ENCODE measurements around the gene CTBP2. TPM values are rescaled to one million over a fixed set of nuclear protein-coding genes. Genes with fewer than 3 reads are reported as not detected.

The CTBP2 gene
- total RNA-seq, 2 donors from 2014 or later: 75.3 to 109 TPM

- peaks cover 16% of the 10 kb centered on the region for H3K36me3 Mint-ChIP-seq (ENCODE audit: low read depth)
- H3K27ac Mint-ChIP-seq: peak overlapping the region; percentile 40
- TF ChIP-seq, protein P1, sequence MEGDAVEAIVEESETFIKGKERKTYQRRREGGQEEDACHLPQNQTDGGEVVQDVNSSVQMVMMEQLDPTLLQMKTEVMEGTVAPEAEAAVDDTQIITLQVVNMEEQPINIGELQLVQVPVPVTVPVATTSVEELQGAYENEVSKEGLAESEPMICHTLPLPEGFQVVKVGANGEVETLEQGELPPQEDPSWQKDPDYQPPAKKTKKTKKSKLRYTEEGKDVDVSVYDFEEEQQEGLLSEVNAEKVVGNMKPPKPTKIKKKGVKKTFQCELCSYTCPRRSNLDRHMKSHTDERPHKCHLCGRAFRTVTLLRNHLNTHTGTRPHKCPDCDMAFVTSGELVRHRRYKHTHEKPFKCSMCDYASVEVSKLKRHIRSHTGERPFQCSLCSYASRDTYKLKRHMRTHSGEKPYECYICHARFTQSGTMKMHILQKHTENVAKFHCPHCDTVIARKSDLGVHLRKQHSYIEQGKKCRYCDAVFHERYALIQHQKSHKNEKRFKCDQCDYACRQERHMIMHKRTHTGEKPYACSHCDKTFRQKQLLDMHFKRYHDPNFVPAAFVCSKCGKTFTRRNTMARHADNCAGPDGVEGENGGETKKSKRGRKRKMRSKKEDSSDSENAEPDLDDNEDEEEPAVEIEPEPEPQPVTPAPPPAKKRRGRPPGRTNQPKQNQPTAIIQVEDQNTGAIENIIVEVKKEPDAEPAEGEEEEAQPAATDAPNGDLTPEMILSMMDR (conservative IDR thresholded peaks at IDR 0.05): no peak
- Histone ChIP-seq H3K27me3 (ENCODE audit: control insufficient read depth, insufficient read depth, low read length, poor library complexity, severe bottlenecking) (no peaks in the 10 kb centered on the region), H3K36me3 (ENCODE audit: control insufficient read depth, insufficient read depth, low read length) (peaks cover 4% of the 10 kb centered on the region), H3K9me3 (ENCODE audit: control insufficient read depth, low read length) (peaks cover 2% of the 10 kb centered on the region), H3K4me3 (ENCODE audit: low read length) (no peak overlapping the region), H3K9ac (ENCODE audit: extremely low read depth, low read length, poor library complexity, severe bottlenecking) (no peak overlapping the region), H3K27ac (ENCODE audit: low read depth, low read length) (no peak overlapping the region), H3K4me1 (ENCODE audit: control insufficient read depth, insufficient read depth, low read length) (peaks cover 23% of the 10 kb centered on the region)
- 89 to 95% methylated on average over 14 to 16 of the region's 16 CpGs for WGBS, 2 experiments (ENCODE audit: insufficient coverage in 1 of 2, insufficient read length in 1 of 2)
- no peaks in the 10 kb centered on the region for H3K27me3 Mint-ChIP-seq (ENCODE audit: insufficient read depth)
- no peak overlapping the region for H3K4me3 Mint-ChIP-seq
- peaks cover 2% of the 10 kb centered on the region for H3K9me3 Mint-ChIP-seq
- H3K4me1 Mint-ChIP-seq: peaks cover 57% of the 10 kb centered on the region
- DNase-seq: no peak
These were observed 111.0 kb downstream of the CTBP2 start for GRCh38 chr10:125049216-125049881.

GRCh38 chr10:125048094-125048864 is 112.1 kb downstream of the CTBP2 start:
- peaks cover 19% of the 10 kb centered on the region for H3K36me3 Mint-ChIP-seq (ENCODE audit: low read depth)
- H3K27ac Mint-ChIP-seq: peak overlapping the region; percentile 75
- H3K27ac ChIP-seq (ENCODE audit: low read depth, low read length): no peak overlapping the region
- peak; percentile 98 for DNase-seq
- no peaks in the 10 kb centered on the region for H3K27me3 Mint-ChIP-seq (ENCODE audit: insufficient read depth)
- H3K9me3 ChIP-seq (ENCODE audit: control insufficient read depth, low read length): no peaks in the 10 kb centered on the region
- H3K4me3 Mint-ChIP-seq: no peak overlapping the region
- no peak overlapping the region for H3K4me3 ChIP-seq (ENCODE audit: low read length)
- H3K27me3 ChIP-seq (ENCODE audit: control insufficient read depth, insufficient read depth, low read length, poor library complexity, severe bottlenecking): no peaks in the 10 kb centered on the region
- peaks cover 4% of the 10 kb centered on the region for H3K36me3 ChIP-seq (ENCODE audit: control insufficient read depth, insufficient read depth, low read length)
- no peaks in the 10 kb centered on the region for H3K9me3 Mint-ChIP-seq
- peaks cover 57% of the 10 kb centered on the region for H3K4me1 Mint-ChIP-seq
- peaks cover 23% of the 10 kb centered on the region for H3K4me1 ChIP-seq (ENCODE audit: control insufficient read depth, insufficient read depth, low read length)
- no peak overlapping the region for H3K9ac ChIP-seq (ENCODE audit: extremely low read depth, low read length, poor library complexity, severe bottlenecking)
- TF ChIP-seq, protein P1 (conservative IDR thresholded peaks at IDR 0.05): peak; percentile 100
- WGBS, 2 experiments (ENCODE audit: insufficient coverage in 1 of 2, insufficient read length in 1 of 2): 73 to 74% methylated on average over 12 to 16 of the region's 16 CpGs

- peak overlapping the region; percentile 69 for H3K27ac Mint-ChIP-seq
- Histone ChIP-seq H3K4me3 (ENCODE audit: low read length) (no peak overlapping the region), H3K36me3 (ENCODE audit: control insufficient read depth, insufficient read depth, low read length) (peaks cover 4% of the 10 kb centered on the region), H3K9ac (ENCODE audit: extremely low read depth, low read length, poor library complexity, severe bottlenecking) (no peak overlapping the region), H3K4me1 (ENCODE audit: control insufficient read depth, insufficient read depth, low read length) (peaks cover 4% of the 10 kb centered on the region), H3K27ac (ENCODE audit: low read depth, low read length) (no peak overlapping the region), H3K27me3 (ENCODE audit: control insufficient read depth, insufficient read depth, low read length, poor library complexity, severe bottlenecking) (no peaks in the 10 kb centered on the region), H3K9me3 (ENCODE audit: control insufficient read depth, low read length) (no peaks in the 10 kb centered on the region)
- 95 to 98% methylated on average over 16 to 17 of the region's 17 CpGs for WGBS, 2 experiments (ENCODE audit: insufficient coverage in 1 of 2, insufficient read length in 1 of 2)
- TF ChIP-seq, protein P1 (conservative IDR thresholded peaks at IDR 0.05): no peak
- no peak for DNase-seq
- no peaks in the 10 kb centered on the region for H3K9me3 Mint-ChIP-seq
- no peak overlapping the region for H3K4me3 Mint-ChIP-seq
- peaks cover 45% of the 10 kb centered on the region for H3K4me1 Mint-ChIP-seq
- H3K36me3 Mint-ChIP-seq (ENCODE audit: low read depth): peaks cover 9% of the 10 kb centered on the region
- H3K27me3 Mint-ChIP-seq (ENCODE audit: insufficient read depth): no peaks in the 10 kb centered on the region
These were observed 116.3 kb downstream of the CTBP2 start for GRCh38 chr10:125043841-125044658.

All from endodermal cell (in vitro differentiated cells).